DND-41 (cell line): ENCODE measurements around the gene GPR68.

ENCODE experiments used
- ATAC-seq: fragments of 200-7000 bp; cut with Tn5 transposase; 3 replicates; pipeline ENCODE4 v1.9.1; 2021; ENCODE audit warnings: low read depth; ENCODE audit not compliant: insufficient read depth
- DNase-seq: peaks from one replicate; pipeline ENCODE4 v3.0.0-alpha.2; 2020
- H2AFZ ChIP-seq: 2 replicates; pipeline ENCODE4 v1.6.0; 2012; ENCODE audit warnings: low read depth, low read length
- H3K27ac ChIP-seq: 2 replicates; pipeline ENCODE4 v1.5.1; 2012; ENCODE audit warnings: low read length, inconsistent platforms
- H3K27me3 ChIP-seq: fragments of 200-600 bp; sonication (generic); 2 replicates; pipeline ENCODE4 v1.6.0; 2012; ENCODE audit warnings: low read length, mild to moderate bottlenecking, inconsistent platforms; ENCODE audit not compliant: insufficient read depth, poor library complexity
- H3K36me3 ChIP-seq: 2 replicates; pipeline ENCODE4 v1.5.1; 2012; ENCODE audit warnings: low read length, inconsistent platforms; ENCODE audit not compliant: insufficient read depth
- H3K4me1 ChIP-seq: 2 replicates; pipeline ENCODE4 v1.5.1; 2012; ENCODE audit warnings: mild to moderate bottlenecking, low read length; ENCODE audit not compliant: insufficient read depth
- H3K4me2 ChIP-seq: 2 replicates; pipeline ENCODE4 v1.6.0; 2012; ENCODE audit warnings: mild to moderate bottlenecking, moderate library complexity, low read length, inconsistent platforms; ENCODE audit not compliant: insufficient read depth
- H3K4me3 ChIP-seq, 2 experiments: fragments of 200-600 bp in 1 of 2; shearing (Covaris generic) in 1 of 2; 2 replicates each; pipeline ENCODE4 v1.5.1; 2012 to 2016; ENCODE audit warnings: inconsistent platforms in 2 of 2, low read length in 2 of 2, mild to moderate bottlenecking in 2 of 2, low read depth in 1 of 2, moderate library complexity in 1 of 2
- H3K79me2 ChIP-seq: 2 replicates; pipeline ENCODE4 v1.6.0; 2012; ENCODE audit warnings: low read length, inconsistent platforms; ENCODE audit not compliant: insufficient read depth
- H3K9ac ChIP-seq: 2 replicates; pipeline ENCODE4 v1.6.0; 2012; ENCODE audit warnings: low read depth, mild to moderate bottlenecking, inconsistent platforms, low read length, moderate library complexity
- H3K9me3 ChIP-seq: 2 replicates; pipeline ENCODE4 v1.5.1; 2012; ENCODE audit warnings: low read length, moderate library complexity, mild to moderate bottlenecking, inconsistent platforms; ENCODE audit not compliant: insufficient read depth, severe bottlenecking
- H4K20me1 ChIP-seq: 2 replicates; pipeline ENCODE4 v1.6.0; 2012; ENCODE audit warnings: low read length; ENCODE audit not compliant: insufficient read depth
- CTCF ChIP-seq: IDR thresholded peaks from 2 replicates; pipeline ENCODE4 v1.5.1; 2012; ENCODE audit warnings: borderline replicate concordance, low read length, moderate library complexity, mild to moderate bottlenecking; ENCODE audit not compliant: poor library complexity, severe bottlenecking; ENCODE audit errors: extremely low read depth
- EZH2 ChIP-seq: IDR thresholded peaks from 3 replicates; pipeline ENCODE4 v1.6.1; 2012; ENCODE audit warnings: borderline replicate concordance, low read depth, mild to moderate bottlenecking, moderate library complexity, low read length, inconsistent platforms; ENCODE audit not compliant: severe bottlenecking

Gene GPR68

GRCh38 chr14:91280129-91280528, 35.6 kb upstream of the GPR68 start:
- H3K4me1 ChIP-seq = peaks cover 19% of the 10 kb centered on the region
- peak overlapping the region; percentile 18 for H3K27ac ChIP-seq
- no peaks in the 10 kb centered on the region for H3K79me2 ChIP-seq

GRCh38 chr14:91279354-91279753, 34.9 kb upstream of the GPR68 start:
- no peaks in the 10 kb centered on the region for H4K20me1 ChIP-seq
- no peak overlapping the region for H3K27ac ChIP-seq
- ATAC-seq = no peak
- no peak overlapping the region for H3K9ac ChIP-seq
- peaks cover 95% of the 10 kb centered on the region for H3K36me3 ChIP-seq
- no peak overlapping the region for H3K4me3 ChIP-seq
- no peak overlapping the region for H2AFZ ChIP-seq
- H3K4me1 ChIP-seq = peaks cover 18% of the 10 kb centered on the region
- no peaks in the 10 kb centered on the region for H3K79me2 ChIP-seq
- H3K4me2 ChIP-seq = no peak overlapping the region
- no peaks in the 10 kb centered on the region for H3K9me3 ChIP-seq
- TF ChIP-seq CTCF (no peak), EZH2 (no peak)
- no peaks in the 10 kb centered on the region for H3K27me3 ChIP-seq
- no peak for DNase-seq

More at GRCh38 chr14:91280129-91280528, 35.6 kb upstream of the GPR68 start:
- Histone ChIP-seq H3K36me3 (peaks cover 95% of the 10 kb centered on the region), H4K20me1 (no peaks in the 10 kb centered on the region), H2AFZ (no peak overlapping the region), H3K27me3 (no peaks in the 10 kb centered on the region), H3K9me3 (no peaks in the 10 kb centered on the region), H3K4me2 (no peak overlapping the region), H3K4me3 (no peak overlapping the region), H3K9ac (no peak overlapping the region)
- DNase-seq = no peak
- TF ChIP-seq EZH2 (no peak), CTCF (no peak)
- no peak for ATAC-seq

GRCh38 chr14:91278383-91278715, 33.8 kb upstream of the GPR68 start:
- no peak overlapping the region for H3K4me3 ChIP-seq
- no peaks in the 10 kb centered on the region for H4K20me1 ChIP-seq
- peaks cover 10% of the 10 kb centered on the region for H3K4me1 ChIP-seq
- H3K9me3 ChIP-seq = no peaks in the 10 kb centered on the region
- no peak overlapping the region for H3K27ac ChIP-seq
- H3K9ac ChIP-seq = no peak overlapping the region
- TF ChIP-seq CTCF (no peak), EZH2 (no peak)
- peaks cover 95% of the 10 kb centered on the region for H3K36me3 ChIP-seq
- no peak overlapping the region for H2AFZ ChIP-seq
- H3K27me3 ChIP-seq = no peaks in the 10 kb centered on the region
- H3K79me2 ChIP-seq = no peaks in the 10 kb centered on the region
- DNase-seq (no peak), ATAC-seq (no peak)
- H3K4me2 ChIP-seq = no peak overlapping the region
